SKM-1 (cell line): ENCODE results near the gene PLEKHH1.

Experiments
- DNase-seq: peaks from one replicate; lab custom pipeline; 2025; ENCODE audit not compliant: unreplicated experiment; lab: John Stamatoyannopoulos, UW

Gene PLEKHH1

DNA sequence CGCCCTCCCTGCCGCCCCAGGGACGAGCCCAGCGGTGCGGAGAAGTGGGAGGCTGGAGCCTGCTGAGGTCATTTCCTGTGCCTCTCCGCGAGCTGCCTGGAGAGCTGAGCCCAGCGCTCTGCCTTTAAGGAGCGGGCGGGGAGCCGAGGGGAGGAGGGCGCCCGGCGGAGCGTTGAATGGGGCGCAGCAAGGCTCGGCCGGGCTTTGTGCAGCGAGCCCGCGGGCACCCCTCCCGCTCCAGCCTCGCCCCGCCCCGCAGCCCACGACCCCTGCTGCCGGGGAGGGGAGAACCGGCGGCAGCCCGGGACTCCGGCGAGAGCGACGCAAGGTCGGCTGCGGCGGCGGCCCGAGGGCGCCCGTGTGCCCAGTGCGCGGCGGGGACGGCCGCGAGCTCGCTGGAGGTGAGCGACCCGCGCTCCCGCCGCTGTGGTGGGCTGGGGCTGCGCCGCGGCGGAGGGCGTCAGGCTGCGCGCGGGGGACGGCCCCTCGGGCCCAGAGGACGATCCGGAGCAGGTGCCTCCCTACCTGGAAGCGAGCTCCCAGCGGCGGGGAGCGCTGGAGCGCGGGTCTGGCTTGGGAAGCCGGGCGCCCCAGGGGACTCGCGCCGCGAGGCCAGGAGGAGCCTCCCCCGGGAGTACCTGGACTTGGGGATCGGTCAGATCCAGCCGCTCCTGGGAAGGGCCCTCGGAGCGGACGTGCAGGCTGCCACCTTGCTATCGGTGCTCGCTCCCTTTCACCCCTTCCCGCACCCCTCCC lies at the start of gene PLEKHH1:
TSS of gene PLEKHH1 (plus strand) at position 293 of the 756 bp plus-strand sequence. CDS start 8,578 bp downstream, outside the sequence.
- no peak for DNase-seq

DNA sequence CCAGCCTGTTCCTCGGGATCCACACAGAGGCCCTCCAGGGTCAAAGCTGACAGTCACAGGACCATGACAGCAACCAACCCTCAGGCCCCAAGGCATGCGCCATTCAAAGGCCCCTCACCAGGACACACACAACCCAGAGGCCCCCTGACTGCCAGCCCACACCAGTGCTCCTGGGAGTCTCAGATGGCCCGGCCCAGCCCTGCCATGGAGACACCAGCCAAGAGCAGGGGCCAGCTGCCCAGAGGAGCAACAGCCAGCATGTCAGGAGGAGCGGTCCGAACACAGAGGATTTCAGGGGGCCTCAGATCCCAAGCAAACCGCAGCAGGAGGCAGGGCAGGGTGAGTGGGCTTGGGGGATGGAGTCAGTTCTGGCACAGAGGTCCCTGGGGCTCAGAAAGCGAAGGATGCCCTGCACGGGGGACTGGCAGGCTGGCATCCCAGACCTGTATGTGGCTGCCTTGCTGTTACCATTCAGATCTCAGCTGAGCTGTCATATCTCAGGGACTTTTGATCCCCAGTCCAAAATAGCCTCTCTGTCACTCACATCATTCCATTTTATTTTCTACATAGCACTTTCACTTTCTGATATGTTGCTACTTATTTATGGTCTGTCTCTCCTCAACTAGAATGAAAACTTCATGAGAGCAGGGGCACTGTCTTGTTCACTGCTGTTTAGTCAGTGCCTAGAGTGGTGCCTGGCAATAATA lies 49.4 kb upstream of the PLEKHH1 start:
- no peak for DNase-seq

DNA sequence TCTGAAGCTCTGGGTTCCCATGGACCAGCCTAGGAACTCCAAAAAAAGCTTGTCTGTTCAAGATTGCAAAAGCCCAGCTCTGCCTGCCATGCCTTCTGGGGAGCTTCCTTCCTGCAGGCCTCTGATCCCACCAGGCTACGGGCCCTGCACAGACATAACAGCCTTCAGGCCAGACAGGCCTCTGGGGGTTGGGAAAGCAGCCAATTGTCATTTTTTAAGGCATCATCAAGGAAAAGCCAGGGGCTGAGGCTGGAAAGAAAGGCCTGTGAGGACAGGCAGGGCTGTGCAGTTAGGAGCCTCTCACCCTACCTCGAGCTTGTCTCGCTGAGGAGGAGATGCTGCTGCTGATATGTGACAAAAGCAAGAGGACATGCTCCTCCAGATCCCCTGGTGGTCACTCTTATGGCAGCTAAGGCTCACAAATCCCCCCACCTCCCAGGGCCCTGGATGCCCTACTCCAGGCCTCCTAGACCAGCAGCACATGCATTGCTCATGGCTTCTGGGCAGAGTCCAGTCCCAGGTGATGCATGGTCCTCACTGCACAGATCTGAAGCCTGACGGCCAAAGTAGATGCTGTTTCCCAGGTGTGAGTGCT lies 47.5 kb upstream of the PLEKHH1 start:
- no peak for DNase-seq

DNA sequence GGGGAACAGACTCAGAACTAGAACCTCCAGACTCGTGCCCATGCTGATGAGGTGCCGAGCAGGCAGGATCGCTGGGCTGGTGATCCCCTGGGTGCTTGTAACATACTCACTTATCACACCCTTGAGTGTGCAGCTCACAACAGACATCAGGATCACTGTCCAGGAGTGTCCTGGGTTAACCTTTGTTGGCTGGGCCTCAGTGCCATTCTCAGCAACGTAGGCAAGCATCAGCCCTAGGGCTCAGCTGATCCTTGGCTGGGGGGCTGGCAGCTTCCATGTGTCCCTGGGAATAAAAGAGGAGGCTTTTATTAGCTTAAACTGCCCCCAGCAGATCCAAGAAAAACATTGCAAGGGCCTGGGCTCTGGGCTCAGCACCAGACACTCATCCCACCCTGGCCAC lies 46.2 kb upstream of the PLEKHH1 start:
- no peak for DNase-seq

DNA sequence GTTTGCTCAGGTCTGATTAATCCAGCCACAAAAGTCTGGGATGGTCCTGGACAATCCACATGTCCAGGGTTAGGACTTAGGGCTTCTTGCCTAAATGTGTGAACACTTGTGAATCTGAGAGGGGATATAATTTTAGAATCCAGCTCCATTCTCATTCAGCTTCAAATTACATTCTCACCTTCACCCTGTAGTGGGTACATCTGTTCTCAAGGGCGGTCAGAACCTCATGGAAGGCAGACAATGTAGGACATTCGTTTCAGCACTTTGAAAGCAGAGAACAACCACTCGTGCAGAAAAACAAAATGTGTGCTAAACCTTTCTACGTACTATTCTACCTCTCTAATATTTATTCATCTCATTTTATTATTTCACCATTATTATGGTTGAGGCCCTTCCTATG lies 45.8 kb upstream of the PLEKHH1 start:
- no peak for DNase-seq

DNA sequence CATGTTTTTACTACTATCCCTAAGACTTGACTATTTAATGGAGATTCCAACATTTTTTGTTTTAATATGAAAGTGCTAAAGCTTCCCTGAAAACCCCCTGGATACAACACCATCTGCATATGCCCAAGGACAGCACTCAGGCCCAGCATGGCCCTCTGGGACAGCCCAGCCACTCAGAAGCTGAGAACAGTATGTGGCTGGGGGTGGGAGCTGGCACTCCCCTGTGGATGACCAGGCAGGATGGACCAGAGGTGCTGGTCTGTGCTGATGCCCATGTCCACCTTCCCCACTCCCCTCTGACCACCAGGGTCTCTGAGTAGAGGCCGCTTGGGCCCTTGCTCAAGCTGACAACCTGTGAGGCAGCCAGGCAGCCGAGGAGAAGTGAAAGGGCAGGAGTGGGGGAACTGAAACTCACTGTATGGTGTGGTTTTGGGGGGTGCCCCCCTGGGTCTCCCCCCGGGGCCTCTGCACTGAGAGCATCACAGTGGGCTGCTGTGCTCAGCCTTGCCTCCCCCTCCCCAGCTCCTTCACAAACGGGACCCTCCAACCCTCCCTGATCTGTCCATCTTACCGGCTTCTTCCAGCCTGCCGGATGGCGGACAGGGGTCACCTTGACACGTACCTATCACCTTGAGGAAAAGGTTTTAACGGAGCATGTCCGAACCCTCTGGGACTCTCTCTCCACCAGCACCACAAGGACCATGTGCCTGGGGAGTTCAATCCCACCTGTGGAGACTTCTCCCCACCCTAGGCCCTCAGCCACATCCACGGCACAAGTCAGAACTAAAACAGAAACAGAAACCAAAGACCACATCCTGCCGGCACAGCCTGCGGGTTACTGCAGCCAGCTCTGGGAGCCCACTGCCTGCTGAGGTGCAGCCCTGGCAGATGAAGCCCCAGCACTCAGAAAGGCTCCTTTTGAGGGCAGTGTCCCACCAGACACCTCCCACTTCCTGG lies 44.9 kb upstream of the PLEKHH1 start, which contains the start of gene TMEM229B:
TSS of gene TMEM229B (minus strand) at position 785 of the 957 bp plus-strand sequence. CDS start 14,798 bp downstream, outside the sequence.
- DNase-seq: no peak

DNA sequence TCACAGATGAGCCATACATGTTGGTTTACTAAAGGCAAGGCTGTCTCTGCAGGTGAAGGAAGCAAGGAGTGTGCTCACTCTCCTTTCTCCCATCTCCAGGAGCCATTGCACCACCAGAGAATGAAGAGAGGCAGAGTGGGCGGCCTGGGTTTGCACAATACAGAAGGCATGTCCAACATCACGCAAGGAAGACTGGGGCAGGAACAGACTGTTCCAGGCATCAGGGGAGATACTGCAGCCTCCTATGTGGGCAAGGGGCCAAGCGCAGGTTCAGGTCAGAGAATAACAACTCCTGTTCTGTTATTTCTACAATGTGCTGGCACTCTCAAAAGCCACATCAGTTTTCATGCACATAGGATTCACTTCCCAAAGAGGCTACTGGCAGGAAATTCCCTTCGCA lies 42.9 kb upstream of the PLEKHH1 start:
- no peak for DNase-seq

DNA sequence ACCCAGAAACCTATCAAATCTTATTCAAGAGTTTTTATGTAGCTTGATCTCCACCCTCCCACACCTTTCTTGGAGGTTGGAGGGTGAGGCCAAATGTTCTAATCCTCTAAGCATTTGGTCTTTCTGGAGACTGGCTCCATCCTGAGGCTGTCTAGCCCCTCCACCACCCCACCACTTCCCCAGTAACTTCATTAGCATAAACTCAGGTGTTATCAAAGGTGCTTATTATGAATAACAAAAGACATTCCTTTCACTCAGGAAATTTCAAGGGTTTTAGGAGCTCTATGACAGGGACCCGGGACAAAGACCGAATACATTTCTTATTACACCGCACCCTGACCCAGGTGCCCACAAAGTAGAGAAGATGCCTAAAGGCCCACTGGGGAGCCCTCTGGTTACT lies 41.8 kb upstream of the PLEKHH1 start:
- no peak for DNase-seq

DNA sequence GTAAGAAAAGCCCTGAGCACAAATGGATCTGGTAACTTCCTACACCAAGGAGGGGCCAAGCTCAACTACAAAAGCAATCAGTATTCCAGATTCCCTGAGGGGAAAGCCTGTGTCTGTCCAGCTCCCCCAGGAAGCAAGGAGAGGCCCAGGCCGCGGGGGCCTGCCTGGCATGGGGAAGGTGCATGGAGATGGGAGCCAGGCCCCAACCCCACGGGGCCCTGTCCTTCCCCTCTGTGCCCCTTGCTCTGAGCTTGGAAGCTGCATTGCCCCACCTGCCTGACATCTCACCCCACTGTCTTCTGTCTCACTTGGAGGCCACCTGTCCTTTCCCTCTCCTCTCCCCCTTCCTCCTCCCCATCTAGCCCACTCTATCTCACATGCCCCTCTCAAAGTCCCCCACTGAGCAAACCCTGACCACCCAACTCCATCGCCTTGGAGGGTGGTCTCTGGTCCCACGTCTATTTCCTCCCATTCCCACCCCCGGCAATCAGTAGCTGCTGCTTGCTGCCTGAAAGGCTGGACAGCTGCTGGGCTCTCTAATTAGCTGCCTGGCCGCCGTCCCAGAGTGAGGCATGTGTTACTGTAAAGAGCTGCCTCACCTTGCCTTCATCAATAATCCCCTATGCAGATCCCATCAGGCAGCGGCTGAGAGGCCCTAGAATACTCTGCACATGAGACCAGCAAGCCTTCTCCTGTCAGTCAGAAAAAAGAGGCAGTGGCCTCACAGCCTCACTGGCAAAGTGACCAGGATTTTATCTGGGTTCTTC lies 41.2 kb upstream of the PLEKHH1 start:
- no peak for DNase-seq

DNA sequence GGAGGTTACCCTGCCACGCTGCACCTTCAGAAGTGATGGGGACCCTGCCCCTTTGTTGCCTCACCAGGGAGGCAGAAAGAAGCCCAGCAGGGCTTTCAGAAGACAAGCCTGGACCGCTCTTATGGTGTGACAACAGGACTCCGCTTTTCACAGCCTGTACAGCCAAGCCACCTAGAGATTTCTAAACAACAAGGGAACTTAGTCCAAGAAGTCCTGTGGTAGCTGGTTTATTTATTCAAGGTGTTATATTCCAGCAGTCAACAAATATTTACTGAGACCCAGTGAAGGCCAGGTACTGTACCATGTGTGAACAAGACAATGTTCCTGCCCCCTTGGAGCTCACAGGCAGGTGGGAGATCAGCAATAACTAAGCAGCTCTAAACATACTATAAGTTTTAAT lies 40.6 kb upstream of the PLEKHH1 start:
- DNase-seq: no peak

DNA sequence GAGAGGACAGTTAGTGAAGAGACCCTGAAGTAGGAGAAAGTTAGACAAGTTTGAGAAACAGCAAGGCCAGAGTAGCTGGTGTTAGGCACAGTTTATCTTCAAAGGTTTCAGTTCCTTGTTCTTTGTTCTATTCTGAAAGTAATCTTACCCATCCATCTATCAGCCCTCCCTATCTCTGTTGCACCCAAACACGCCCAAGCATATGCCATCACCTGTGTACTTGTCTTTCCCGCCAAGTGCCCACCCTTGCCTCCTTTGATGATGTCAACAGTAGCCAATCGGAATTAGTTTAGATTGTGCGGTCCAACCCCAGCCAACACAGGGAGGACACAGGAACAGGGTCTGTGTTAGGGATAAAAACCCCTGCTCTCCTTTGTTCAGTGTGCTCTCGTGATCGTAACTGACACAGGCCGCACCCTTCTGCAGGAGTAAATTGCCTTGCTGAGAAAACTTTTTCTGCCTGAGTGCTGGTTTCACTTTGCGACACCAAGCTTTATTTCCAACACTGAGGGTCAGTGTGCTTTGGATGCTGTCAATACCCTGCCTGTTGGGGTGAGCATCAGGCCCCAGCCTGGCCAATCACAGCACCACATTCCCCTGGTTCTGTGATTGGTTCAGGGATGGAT lies 39.9 kb upstream of the PLEKHH1 start:
- DNase-seq: no peak

DNA sequence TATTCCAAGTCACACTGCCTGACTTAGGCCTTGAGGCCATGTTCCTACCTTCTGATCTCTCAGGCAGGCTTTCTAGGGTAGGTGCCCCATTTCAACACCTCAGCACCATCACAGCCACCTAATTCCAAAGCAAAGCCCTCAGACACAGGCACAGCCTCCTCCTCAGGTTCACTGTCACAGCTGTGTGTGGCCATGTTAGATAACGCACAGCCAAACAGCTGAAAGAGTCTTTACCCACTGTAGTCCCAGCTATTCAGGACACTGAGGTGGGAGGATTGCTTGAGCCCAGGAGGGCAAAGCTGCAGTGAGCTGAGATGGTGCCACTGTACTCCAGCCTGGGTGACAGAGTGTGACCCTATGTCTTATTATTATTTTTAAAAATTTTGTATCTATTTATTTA lies 37.3 kb upstream of the PLEKHH1 start:
- DNase-seq: no peak

DNA sequence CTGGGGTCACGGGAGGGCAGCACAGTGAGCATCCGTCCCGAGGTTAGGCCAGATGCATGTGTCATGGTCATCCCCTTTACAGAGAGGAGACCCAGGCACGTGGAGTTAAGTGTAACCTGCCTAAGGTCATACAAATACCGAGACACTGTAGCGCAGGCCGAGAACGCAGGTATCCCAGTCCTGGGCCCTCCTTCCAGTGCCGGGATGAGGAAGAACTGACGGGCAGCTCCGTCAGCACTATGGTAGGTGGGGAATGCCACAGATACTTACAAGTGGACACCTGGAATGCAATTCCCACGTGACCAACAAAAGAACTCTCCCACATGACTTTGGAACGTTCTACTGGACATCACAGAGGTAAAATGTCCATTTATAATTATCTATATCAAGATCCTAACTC lies 35.9 kb upstream of the PLEKHH1 start:
- DNase-seq: no peak

DNA sequence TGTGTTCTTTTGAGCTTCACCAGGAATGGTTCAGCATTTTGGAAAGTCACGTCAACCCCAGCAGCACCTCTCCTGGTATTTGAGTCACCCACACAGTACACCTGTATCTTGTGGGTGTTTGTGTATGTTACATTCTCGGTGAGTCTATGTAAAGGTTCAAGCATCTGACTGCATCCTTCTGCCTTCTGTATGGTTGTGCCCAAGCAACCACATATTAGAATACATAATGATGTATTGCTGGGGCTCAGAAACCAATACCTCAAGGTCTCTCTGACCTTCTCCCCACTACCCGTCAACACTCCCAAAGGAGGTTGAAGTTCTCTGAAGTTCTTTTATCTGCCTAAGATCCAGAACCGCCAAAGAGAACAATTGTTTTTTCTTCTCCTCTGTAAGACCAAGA lies 35.4 kb upstream of the PLEKHH1 start:
- DNase-seq: no peak

DNA sequence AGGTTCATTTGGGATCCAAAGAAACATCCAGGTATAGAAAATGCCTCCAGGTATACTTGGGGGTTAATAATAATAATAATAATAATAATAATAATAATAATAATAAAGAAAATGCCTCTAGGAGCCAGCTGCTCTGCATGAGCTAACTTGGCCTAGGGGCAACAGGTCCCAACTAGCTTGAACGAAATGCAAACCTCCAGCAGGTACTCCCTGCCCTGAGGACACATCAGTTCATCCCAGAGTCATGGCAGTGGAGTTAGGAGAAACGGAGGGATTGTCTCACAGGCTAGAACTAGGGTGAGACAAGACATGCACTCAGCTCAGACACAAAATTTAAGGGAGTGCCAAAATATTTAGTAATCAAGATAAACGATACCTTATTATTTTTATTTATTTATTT lies 32.1 kb upstream of the PLEKHH1 start:
- DNase-seq: no peak

DNA sequence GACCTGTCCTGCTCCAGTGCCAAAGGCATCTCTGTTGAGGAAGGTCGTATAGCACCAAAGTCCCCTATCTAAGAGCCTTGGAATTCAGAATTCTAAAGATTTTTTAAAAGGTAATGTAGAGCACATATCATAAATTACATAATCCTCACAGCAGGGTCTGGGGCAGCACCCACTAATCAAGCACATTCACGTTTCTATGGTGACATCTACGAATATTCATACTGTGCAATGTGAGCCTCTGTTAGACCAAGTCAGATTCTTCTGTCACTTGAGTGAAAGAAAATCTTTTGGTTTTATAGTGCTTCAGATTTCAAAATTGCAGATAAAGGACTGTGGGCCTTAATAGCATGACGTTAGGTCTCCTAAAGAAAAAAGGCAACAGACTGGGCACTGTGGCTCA lies 31.4 kb upstream of the PLEKHH1 start:
- DNase-seq: no peak

DNA sequence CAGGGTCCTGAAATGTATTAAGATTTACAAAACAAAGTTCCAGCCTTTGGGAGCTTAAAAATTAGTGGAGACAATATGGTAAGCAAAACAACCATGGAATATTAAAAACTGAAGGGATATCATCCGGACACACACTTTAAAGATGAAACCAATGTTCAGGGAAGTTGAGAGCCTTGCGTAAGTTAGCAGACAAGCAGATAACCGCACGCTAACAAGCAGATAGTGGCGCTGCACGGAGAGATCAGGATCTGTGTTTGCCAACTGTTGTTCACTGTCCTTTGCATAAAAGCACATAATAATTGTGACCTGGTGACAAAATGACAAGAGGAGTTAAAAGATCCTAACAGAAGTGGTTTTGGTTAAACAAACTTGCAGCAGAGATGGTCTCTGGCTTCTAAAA lies 30.2 kb upstream of the PLEKHH1 start:
- no peak for DNase-seq

DNA sequence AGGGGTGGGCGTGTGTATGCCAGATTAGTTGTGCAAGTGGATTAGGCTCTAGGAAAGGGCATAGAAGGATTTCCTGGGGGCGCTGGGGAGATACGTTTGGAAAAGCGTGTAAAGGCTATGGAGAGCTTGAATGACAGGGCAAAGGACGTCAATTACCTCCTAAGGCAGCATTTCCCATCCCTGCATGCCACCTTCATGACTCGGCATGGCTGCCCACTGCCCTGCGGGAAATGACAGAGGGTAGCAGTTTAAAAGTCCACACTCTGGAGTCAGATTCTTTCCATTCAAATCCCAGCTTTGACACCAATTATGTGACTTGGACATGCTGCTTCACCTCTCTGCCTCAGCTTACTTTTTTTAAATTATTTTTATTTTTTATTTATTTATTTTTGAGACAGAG lies 29.8 kb upstream of the PLEKHH1 start:
- DNase-seq: no peak

DNA sequence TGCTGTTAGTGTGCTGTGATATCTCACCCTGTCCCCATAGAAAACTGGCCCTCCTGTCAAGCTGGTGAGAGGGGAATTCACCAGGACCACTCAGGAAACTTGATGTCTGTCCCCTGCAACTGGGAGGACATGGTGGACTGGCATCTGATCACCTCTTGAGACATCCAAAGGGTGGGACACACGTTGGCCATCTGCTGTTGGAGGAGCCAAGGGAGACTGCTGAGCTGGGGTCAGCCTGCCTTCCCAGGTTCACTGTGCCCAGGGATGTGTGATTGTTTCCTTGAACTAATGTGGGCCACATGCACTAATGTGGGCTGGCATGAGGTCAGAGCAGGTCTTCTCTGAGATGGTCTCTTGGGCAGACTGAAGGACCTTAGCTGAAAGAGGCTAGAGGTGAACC lies 27.8 kb upstream of the PLEKHH1 start:
- DNase-seq: no peak

DNA sequence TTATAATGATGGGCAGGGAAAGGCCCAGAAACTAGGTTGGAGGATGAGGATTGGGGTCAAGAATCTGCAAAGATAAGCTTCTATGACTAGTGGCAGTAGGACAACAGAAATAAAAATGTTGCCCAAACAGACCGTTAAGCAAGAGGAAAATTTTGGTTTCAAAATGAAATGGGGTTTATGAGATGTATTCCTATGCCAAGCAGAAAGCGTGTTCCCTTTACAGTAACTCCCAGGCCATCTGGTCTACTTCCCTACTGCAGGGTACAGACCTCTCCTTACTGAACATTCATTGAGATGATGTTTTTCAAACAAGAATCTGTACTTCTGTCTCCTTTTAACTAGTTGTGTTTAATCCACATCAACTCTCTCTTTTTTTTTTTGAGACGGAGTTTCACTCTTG lies 24.1 kb upstream of the PLEKHH1 start:
- no peak for DNase-seq
